ENCODE data around the gene CDHR3.

DNA sequence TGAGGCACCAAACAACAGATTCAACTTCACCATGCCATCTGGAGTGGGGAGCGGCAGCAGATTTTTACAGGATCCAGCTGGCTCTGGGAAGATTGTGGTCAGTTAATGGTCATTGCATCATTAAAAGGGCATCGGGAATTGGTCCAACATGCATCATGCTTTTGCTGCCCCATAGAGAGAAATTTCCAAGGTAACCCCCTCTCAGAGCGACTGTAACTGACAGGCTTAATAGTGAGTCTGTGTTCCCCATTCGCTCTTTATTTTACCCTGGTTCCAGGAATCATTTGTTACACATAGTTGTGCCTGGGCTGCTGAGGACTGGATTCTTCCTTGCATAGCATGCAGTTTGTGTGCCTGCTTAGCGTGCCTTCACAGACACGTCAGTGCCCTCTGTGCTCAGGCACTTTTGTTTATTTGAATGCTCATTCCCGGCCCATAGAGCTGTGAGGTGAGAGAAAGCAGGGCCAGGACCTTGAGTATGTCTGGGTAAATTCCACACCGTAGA lies 49.9 kb downstream of the CDHR3 start:
- TF ChIP-seq EZH2 (IDR thresholded peaks at IDR 0.05; ENCODE audit: low read length, missing control alignments): no peak
- TF ChIP-seq, protein P1, sequence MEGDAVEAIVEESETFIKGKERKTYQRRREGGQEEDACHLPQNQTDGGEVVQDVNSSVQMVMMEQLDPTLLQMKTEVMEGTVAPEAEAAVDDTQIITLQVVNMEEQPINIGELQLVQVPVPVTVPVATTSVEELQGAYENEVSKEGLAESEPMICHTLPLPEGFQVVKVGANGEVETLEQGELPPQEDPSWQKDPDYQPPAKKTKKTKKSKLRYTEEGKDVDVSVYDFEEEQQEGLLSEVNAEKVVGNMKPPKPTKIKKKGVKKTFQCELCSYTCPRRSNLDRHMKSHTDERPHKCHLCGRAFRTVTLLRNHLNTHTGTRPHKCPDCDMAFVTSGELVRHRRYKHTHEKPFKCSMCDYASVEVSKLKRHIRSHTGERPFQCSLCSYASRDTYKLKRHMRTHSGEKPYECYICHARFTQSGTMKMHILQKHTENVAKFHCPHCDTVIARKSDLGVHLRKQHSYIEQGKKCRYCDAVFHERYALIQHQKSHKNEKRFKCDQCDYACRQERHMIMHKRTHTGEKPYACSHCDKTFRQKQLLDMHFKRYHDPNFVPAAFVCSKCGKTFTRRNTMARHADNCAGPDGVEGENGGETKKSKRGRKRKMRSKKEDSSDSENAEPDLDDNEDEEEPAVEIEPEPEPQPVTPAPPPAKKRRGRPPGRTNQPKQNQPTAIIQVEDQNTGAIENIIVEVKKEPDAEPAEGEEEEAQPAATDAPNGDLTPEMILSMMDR (conservative IDR thresholded peaks at IDR 0.05 in 1 of 2, IDR thresholded peaks at IDR 0.05 in 1 of 2; ENCODE audit: low read depth in 1 of 2, low read length in 2 of 2): no peak

Measured in fibroblast of lung (primary cell).